ENCODE data around the gene TNIK.

GRCh38 chr3:171441381-171441780, 18.8 kb downstream of the TNIK start:
- TF ChIP-seq CTCF (IDR thresholded peaks at IDR 0.05) (no peak), POLR2A (IDR thresholded peaks at IDR 0.05) (no peak)

Measured in uterus (tissue), 2 donors.